ENCODE results near the gene FARS2.
A peak's percentile ranks its signal among the peaks of the same experiment; 100 is the strongest.
"Not testable (repeated sequence)": the region's sequence is repeated elsewhere in the genome, so short reads cannot be mapped to it uniquely, and the experiment has no call there.

FARS2 gene

DNA sequence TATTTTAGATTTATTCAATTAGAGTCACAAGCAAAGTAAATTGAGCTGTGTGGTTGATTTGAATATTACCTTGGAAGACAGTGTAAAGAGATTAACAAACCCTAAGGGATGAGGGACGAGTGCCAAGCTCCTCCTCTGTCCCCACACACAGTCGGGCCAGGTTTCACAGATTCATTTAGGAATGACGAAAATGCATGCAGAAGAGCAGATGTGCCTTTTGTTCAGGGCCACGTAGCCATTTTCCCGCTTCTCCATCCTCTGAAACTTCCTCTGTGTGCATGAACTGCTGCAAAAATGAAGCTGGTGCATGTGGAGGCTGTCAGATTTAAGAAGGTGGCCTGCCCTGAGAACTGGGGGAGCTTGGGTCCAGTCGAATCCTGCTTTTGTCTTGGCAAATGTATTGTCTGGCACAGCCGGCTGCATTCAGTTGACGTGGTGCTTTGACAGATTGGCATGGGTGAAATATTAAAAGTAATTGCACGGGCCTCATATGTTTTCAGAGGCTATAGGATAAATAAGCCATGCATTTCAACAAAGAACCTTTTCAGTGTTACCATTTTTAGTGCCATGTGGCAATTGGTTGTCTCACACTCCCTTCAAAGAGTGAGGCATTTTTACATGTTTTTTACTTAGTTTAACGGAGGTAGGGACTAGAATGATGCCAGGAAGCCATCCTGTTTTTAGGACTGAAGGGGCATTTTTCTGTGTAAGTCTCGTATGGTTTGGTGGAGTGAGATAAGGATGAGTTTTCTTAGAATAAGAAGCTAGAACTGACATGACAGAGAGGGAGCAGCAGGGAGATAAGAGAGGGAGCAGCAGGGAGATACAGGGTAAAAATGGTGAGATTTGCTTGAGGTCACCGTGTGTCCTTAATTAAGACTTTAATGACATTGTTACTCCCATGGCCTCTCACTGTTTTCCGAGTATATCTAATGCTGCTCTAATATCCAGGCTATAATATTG is 384.3 kb downstream of the FARS2 start:
- DNase-seq: peak in 1 of 10 donors; percentile 78
- intact Hi-C loops (cut with DNase I): no loop called here

DNA sequence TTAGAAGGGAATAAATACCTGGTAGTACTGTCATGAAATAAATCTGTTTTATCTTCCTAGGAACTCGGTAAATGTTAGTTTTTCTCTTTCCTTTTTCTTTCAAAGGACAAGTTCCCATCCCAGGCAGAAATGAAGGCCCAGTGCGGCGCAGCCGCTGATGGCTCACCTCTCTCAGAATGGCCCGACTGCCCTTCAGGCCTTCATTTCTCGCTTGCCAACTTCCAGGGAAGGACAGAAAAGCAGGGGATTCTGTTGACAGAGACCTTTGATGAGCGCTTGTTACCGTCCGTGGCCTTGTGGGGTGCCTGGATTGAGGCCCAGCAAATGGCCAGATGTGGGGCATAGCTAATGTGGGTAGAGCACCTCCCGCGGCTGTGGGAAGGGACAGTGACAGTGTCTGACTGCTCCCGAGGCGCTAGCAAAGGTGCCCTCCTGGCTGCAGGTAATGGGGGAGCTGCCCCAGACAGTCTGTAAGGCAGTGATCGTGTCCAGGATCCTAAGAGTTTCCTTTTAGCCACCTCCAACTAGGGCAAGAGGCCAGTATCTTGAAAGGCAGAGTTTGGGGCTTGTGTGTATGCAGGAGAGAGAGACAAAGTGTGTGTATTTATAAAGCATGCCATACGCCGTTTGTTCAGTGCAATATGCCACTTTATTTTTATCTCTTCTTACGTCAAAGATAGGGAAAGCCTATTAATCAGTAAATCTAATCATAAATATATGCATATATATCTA is 391.3 kb downstream of the FARS2 start:
- no peak for DNase-seq
- intact Hi-C loops (cut with DNase I): no loop called here

DNA sequence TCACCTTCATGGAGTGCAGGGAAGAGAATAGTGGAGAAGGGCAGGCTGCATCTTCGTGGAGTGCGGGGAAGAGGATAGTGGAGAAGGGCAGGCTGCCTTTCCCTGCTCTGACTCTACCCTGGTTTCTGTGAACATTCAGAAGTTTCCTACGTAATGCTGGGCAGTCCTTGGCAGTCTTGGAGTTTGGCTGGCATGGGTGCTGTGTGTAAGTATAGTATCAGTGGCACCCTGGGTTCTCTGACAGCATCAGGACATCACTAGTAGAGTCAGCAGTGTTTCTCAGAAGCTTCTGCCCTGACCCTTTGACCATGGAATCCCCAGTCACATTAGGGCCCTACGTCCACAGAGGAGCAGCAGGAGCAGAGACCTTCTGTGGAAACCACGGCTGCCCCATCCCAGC is 392.5 kb downstream of the FARS2 start:
- DNase-seq: no peak
- intact Hi-C loops (cut with DNase I): no loop called here

DNA sequence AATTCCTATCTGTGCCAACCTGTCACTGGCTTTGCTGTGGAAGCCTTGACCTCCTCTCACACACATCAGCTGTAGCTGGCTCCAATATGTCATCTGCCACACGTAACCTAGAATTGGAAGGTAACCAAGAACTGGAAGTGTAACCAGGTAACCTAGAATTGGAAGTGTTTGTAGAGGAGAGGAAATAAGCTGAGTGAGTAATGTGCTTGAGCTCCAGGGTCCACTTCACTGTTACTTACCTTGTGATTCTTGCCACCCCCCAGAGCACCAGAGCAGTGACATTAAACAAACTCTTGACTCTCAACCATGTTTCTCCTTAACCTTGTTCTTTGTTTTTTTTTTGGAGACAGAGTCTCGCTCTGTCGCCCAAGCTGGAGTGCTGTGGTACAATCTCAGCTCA is 394.9 kb downstream of the FARS2 start:
- intact Hi-C loops (cut with DNase I): no loop called here
- no peak for DNase-seq

DNA sequence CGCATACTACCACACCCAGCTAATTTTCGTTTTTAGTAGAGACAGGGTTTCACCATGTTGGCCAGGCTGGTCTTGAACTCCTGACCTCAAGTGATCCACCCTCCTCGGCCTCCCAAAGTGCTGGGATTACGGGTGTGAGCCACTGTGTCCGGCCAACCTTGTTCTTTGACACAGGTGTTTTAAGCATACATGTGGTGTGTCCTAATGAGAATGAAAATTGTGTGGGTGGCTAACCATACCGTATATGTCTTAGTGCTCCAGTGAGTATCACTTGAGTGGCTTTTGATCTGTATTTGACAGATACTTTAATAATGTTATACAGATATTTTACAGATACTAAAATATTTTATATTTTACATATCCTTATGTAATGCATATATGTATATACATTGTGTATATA is 395.4 kb downstream of the FARS2 start:
- DNase-seq; intact Hi-C loops (cut with DNase I): not testable (repeated sequence)

DNA sequence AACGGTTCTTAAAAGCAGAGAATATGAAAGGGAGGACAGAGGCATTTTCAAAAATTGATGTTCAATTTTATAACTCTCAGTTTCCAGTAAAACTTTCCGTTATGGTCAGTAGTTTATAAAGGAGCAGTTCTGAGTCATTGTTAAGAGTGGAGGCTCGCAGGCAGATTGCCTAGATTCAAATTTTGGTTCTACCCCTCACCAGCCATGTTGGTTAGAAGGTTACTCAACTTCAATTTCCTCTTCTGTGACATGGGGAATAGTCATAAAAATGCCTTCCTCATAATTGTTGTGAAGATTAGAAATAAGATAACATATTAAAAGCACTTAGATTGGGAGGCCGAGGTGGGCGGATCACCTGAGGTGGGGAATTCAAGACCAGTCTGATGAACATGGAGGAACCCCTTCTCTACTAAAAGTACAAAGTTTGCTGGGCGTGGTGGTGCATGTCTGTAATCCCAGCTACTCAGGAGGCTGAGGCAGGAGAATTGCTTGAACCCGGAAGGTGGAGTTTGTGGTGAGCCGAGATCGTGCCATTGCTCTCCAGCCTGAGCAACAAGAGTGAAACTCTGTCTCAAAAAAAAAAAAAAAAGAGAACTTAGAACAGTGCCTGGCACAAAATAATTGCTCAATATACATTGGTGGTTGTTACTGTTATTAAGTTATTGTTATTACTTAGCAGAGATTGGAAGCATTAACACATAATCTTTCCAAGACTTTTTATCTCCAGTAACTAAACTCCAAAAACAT is 396.5 kb downstream of the FARS2 start:
- no peak for DNase-seq
- intact Hi-C loops (cut with DNase I): no loop called here

DNA sequence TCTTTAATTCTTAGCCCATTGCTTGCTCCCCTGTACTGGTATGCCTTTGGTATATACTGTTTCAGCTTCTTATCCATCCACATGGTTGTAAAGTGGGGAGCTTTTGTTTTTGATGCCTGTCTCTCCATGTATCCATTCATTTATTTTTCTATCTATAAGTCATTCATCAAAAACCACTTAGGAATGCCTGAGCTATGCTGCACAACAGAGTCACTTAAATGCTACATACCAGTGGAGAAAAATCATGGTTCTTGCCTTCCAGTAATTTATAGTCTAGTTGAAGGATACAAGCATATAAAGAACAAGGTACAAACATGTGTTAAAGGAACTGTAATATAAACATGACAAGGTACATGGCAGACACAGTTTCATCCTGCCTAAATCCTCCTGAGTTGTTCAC is 398.2 kb downstream of the FARS2 start:
- DNase-seq: no peak
- intact Hi-C loops (cut with DNase I): no loop called here

DNA sequence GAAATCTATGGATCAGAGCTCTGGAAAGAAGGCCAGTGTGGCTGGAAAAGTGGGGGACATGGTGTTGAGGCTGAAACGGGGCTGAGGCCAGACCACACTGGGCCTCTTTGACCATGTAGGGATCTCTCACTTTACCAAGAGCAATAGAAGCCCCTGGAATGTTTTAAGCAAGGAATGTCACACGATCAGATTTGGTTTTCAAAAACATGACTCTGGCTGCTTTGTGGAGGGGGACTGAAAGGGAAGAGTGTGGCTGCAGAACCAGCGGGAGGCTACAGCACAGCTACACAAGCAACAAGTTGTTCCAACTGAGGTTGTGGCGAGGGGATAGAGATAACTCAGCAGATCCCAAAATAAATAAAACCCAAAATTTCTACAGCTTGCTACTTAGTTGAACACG is 399.5 kb downstream of the FARS2 start:
- DNase-seq: no peak
- intact Hi-C loops (cut with DNase I): no loop called here

DNA sequence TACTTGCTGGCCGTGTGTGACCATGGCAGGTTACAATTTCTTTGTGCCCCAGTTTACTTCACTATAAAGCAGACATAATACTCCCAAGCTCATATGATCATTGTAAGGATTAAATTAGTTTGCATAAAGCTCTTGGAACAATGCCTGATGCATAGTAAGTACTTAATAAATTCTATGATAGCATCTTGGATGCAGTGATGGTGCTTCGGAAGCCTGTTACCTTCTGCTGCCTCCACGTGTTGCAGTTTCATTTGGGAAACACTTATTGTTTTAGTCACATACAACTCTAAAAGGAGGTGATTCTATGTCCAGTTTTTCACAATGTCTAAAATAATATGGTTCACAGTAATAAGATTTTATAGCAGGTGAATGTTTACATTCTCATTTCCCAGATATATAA is 401.5 kb downstream of the FARS2 start:
- DNase-seq: no peak
- intact Hi-C loops (cut with DNase I): no loop called here

DNA sequence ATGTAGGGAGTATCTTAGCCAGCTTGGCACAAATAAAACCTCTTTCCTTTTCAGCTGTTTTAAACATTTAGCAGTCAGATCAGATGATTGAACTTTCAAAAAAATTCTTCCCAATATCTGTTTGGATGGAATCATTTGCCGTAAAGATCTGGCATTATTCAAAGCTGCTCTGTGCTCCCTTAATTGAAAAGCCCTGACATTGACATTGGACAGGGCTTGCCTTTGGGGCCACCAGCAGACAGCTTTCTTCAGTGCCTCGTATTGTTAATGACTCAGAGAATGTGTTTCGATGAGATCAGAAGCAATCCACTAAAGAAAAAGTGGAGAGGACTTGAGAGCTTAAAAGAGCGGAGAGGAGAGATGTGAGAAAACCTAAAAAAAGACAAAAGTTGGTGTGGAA is 401.9 kb downstream of the FARS2 start:
- DNase-seq: no peak
- intact Hi-C loops (cut with DNase I): no loop called here

DNA sequence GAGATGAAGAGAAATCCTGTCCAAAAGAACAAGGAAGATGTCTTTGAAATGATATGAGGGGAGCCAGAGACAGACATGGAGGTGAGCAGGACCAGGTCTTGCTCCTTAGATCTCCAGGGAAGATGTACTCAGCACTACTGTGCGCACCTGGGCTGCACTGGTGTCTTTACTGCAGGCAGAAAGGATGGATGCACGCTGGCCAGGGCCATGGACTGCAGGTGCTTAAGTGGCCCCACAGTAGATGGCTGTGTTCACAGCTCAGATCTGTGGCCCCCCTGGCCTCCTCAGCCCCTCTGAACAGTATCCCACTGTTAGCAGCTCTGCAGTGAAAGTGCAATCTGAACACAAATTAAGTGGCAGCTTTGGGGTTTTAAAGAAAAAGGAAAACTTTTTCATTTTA is 402.4 kb downstream of the FARS2 start:
- intact Hi-C loops (cut with DNase I): no loop called here
- no peak for DNase-seq

DNA sequence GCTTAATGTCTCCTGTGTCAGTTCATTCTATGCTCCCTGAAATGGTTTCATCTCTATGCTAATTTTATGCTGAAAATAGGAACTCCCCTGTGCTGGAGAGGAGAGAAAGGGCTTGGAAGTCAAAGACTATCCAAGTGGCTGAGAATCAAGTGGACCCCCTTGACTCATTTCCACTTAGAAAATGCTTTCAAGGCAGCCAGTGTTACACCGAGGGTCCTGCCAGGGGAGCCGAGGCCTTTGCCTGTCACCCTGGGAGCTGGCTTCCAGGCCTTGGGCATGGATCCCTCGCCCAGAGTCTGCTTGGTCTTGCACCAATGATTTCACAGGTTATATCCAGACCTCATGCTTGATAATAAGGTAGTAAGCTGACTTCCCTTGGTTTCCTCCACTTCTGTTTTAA is 402.8 kb downstream of the FARS2 start:
- DNase-seq: no peak
- intact Hi-C loops (cut with DNase I): no loop called here

DNA sequence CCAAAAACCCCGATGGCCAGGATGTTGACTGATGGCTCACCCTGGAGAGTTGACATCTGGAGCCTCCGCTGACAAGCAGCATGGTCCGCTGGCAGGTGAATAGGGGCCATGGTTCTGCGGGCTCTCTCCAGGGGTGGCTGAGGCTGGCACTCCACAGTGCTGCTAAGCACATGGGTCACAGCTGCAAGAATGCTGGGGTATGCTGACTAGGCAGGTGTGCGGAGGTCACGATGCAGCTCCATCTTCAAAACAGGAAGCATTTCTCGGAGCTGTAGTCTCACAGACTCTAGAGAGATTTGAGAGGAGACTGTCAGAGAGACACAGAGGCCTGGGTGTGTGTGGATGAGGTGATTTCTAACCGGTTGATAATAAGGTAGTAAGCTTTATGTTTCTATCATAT is 403.9 kb downstream of the FARS2 start:
- DNase-seq: no peak
- intact Hi-C loops (cut with DNase I): no loop called here

DNA sequence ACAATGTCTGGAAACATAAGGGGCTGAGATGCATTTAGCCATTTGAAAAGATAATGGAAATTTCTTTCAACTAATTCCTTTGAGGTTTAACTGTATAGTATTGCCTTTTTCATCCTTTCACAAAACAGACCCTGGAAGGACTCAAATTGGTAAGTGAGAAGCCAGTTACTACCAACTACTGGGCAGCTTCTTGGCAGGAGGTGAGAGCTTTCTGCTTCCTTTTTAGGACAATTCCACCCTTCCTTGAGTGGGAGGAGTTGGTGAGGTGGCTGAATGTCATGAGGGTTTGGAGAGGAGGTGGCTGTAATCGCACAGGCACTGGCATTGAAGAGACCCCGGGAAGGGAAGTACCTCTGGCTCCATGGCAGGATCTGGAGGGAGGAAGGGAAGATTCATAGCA is 404.4 kb downstream of the FARS2 start:
- intact Hi-C loops (cut with DNase I): no loop called here
- DNase-seq: no peak

DNA sequence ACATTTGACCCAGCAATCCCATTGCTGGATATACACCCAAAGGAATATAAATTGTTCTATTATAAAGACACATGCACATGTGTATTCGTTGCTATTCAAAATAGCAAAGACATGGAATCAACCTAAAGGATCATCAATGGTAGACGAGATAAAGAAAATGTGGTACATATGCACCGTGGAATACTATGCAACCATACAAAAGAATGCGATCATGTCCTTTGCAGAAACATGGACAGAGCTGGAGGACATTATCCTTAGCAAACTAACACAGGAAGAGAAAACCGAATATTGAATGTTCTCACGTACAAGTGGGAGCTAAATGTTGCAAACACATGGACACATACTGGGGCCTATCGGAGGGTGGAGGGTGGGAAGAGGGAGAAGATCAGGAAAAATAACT is 405.4 kb downstream of the FARS2 start:
- no peak for DNase-seq
- intact Hi-C loops (cut with DNase I): no loop called here

DNA sequence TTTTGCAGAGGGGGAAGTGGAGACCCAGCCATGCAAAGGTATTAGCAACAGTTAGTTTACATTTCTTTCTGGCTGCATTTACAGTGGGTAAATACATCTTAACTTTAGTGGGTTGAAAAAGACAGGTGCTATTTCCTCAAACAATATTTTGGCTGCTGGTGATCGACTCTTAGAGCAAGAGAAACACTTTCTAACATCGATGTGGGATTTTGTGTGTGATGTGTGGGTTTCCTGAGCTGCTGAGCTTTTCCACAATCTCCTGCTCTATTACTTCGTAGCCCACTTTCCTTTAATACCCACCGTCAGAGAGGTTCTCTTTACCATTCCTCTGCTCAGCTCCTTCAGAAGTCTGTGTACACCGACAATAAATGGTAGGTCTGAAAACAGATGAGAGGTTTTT is 406.4 kb downstream of the FARS2 start:
- DNase-seq: no peak
- intact Hi-C loops (cut with DNase I): no loop called here

DNA sequence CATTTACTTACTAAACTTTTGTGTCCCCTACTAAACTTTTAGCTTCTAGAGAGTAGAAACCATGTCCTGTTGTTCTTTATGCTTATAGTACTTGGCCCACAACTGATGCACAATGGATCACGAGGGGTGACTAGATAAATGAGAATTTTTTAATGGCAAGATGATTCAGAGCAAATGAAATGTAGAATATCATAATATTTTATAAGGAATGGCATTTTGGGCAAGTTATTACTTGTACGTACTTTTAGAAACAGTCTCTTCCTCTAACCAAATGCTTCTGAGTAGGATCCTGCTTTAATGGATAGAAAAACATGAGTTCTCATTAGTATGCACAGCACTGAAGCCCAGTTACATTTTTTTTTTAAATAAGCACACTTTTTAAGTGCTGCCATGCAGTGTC is 409.1 kb downstream of the FARS2 start:
- intact Hi-C loops (cut with DNase I): loop anchor here (5.0 kb wide), 1 partner anchor 92 kb away; no protein-coding TSS in a partner anchor
- DNase-seq: no peak

DNA sequence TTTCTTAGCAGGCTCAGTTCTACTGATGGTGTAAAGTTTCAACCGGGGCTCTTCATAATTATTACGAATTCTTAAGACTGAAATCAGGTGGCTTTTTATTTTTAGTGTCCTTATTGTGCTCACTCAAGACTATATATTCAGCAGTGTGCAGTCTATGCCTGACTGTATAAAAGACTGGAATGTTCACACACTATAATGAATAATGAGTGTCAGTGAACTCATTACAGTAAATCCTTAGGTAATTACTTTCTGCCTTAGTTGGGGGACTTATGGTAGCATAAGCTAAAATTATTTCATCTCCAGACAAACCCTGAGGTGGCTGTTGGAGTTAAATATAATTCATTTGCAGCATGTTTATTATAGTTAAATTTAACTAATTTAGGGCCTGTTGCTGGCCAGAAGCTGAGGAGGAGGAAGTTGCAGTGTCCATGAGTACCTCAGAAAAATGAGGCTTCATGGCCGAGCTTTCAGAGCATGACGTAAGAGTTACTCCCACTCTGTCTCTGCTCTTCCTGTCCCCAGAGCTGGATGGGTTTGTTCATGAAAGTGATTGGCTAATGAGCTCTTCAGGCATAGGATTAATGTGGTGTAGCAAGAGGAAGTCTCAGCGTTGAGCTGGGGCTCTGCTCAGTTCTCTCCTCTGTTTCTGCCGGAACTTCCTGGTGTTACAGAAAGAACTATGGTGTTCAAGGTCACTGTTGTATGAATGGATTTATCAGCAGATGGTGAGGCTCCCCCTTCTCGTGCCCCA is 409.7 kb downstream of the FARS2 start:
- DNase-seq: peak in 3 of 10 donors; percentile 27 to 81 (median 39)
- intact Hi-C loops (cut with DNase I): loop anchor here (5.0 kb wide), 1 partner anchor 91 kb away; no protein-coding TSS in a partner anchor

DNA sequence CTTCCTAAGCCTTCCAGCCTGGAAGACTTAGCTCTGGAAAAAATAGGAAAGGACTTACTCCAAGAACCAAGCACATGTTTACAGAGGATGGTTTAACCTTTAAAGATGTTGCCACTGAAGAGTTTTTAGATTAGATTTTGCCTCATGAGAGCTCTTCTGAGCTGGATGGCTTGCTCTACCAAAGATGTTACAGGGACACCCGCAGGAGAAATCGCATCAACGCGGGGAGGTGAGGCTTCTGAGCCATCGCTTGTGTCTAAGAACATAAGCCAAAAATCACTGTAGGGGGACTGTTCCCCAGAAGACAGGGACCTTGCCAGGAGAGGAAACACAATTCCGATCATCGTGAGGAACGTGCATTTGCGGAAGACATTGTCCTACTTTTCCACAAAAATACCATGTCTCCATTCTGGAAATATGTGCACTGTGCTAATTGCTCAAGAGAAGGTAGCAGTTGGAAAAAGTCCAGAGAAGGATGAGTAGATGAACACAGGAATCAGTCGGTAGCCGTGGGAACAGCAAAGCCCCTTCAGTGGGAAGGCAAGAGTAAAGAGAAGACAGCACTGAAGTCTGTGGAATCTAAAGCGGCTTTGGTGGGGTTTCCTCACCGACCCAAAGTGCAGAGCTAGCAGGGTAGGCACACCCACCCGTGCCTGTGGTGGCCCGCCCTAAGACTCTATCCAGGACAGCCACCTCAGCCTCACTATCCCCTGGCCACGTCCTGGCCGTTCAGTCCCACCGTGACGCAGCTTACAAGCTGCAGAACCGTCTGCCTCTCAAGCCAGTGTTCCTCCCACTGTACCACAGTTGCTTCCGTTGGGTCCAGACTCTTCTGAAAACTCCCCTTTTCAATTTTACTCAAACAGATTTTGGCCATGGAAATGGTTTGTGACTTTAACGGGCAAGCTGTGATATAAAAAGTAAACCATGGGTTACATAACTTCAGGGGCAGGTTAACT is 410.6 kb downstream of the FARS2 start:
- DNase-seq: peak in 3 of 10 donors; percentile 30 to 88 (median 72)
- intact Hi-C loops (cut with DNase I): loop anchor here (5.0 kb wide), 1 partner anchor 90 kb away; no protein-coding TSS in a partner anchor
